Activated T-cell treated with anti-CD3 and anti-CD28 coated beads, Interleukin-2, amount 50 U/mL, for 48 hours (primary cell): Measurements from ENCODE around the gene CFAP20.

Source experiments
- DNase-seq, 2 experiments: peaks; one replicate each; pipeline ENCODE4 v3.0.0-alpha.2; 2020

Gene CFAP20

DNA sequence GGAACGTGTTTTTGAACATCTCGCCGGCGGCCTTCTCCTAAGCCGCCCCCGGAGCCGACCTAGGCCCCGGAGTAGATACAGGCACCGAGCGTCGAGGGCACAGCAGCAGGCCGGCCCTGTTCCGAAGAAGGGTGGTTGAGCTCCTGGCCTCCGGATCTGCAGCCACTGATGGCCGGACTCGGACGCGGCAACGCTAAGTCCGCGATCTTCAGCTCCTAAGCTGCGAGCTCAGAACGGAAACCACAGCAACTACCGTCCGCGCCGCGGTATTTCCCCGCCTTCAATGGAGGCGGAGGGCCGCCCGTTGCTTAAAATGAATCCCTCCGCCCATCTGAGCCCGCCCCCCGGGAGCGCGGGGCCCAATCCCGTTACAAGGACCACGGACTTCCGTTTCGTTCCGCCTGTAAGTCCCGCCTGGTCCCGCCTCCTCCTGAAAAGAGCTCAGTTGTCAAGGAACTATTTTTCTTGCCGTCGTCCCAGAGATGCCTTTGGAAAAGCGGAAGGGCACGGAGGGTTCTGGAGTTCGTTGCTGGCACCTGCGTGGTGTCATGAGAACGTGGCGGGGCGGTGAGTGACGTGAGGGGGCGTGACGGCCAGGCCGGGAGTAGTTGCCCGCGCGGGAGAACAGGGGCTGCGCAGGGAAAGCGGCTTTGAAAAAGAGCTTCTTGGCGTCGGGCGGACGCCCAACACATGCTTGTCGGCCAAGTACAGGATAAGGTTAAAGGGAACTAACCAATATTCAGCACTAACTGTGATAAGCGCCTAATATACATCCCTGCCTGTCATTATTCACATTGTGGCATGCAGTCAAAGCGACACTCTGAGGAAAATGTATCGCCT is at the start of gene CFAP20:
TSS of gene CFAP20 (minus strand) at position 285 of the 840 bp plus-strand sequence. CDS start at position 19, 266 bp downstream.
- DNase-seq = peak; percentile 96 to 98

DNA sequence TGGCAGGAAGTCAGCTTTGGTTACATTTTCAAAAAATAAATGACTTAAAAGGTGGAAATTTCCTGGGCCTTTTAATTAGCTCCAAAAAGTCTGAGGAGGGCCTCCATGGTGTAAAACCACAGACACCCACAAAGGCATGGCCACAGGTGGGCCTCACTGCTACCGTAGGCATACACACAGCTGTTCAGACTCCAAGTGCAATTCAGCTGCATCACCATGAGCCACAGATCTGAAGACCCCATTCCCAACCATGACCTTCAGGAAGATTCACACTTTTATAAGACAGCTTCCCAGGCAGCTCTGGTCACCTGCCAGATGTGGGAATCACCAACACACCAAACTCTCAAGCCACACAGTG is 48.2 kb upstream of the CFAP20 start:
- DNase-seq = no peak

DNA sequence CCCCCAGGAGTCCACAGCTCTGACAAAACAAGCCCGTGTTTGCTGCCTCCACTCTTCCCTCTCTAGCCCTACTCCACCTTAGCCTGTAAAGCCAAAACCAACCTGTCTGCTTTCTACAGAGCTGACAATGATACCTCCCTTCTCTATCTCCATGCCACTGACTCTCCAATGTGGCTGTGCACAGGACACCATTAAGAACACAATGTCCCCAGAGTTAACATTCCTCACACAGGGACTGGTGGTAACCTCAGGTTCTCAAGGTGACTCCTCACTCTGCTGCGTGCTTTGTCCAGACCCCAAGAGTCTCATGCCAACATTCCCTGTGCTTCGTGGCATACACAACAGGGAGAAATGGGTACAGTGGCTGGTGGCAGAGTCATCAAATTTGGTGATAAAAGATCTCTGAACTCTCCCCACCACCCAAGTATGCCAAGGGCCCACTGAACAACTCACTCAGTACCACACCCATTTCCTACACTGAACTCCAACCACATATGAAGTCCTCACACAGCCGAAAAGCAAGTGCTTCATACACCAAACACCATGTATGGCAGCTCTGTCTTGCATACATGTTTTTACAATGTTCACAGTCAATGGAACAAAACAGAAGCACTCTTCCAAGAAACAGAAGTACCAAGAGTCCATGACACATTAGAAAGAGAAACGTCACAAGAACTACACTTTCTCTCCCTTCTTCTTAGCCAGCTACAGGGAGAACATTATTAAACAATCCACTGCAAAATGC is 47.6 kb upstream of the CFAP20 start:
- DNase-seq = no peak

DNA sequence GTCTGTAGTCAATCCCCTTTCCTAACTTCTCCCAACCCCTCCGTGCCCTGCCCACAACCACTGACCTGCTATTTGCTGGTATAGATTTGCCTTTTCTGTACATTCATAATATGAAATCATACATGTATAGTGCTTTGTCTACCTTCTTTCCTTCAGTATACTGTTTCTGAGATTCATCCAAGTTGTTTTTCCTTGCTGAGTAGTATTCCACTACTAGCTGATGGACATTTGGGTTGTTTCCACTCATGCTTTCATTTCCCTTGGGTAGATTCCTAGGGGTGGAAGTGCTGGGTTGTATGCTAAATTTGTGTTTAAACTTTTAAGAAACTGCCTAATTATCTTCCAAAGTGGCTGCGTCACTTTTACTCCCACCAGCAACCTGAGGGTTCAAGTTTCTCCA is 41.0 kb upstream of the CFAP20 start:
- no peak for DNase-seq

DNA sequence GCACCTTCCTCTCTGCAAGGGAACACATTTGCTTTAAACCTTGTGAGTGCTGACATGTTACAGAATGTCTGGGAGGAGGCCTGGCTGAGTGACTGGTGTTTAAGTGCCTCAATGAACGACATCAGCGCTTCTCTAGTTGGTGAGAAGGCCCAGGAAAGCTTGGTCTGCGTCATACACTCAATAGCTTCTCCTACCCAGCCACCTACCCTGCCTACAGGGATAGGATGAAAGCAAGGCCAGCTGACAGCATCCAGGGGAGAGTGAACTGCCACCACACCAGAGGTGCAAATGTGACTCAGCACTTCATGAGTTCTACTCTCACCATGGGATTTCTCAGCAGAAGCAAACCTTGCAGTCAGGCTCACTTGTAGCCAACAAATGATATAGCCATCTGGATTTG is 31.7 kb upstream of the CFAP20 start:
- DNase-seq = no peak

DNA sequence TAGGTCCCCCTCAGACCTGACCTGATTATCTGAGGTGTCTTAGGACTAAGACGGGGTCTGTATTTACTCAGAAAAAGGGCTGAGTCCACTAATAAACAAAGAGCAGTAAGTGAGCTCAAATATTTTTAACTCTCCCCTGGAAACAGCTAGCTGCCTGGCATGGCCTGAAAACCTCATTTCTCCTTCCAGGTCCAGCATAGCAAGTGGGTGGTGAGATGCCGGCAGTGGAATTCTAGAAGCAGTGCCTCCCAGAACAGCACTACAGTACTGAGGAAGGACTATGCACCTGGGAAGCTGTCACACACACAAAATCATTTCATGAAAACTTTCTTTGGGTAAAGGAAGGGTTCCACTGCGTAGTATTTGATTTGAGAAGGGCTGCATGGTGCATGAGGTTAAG is 29.5 kb upstream of the CFAP20 start:
- DNase-seq = no peak

DNA sequence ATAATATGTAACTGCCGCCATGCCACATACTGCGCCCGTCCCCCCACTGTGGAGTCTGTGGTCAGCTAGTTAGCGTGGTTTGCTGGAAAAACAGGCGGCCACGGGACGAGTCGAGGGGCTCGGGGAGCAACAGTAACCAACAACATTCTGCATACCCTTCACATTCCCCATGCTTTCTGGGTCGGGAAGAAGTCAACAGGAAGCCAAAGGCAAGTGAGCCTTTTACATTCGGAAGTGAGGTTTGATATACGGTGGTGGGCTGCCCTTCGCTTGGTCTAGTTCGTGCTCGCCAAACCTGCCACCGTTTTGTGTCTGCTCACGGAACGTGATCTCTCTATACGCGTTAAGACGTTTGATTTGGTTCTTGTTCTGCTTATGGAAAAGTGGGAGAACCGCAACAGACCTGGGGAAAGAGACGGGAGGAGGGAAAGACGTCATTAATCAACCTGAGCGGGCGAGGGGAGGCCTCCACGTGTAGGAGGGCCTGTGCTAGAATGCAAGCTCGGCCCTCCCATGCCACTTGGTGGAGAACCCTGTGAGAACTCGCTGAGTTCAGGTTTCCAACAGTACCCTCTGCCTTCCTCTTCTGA is 28.9 kb upstream of the CFAP20 start:
- no peak for DNase-seq

DNA sequence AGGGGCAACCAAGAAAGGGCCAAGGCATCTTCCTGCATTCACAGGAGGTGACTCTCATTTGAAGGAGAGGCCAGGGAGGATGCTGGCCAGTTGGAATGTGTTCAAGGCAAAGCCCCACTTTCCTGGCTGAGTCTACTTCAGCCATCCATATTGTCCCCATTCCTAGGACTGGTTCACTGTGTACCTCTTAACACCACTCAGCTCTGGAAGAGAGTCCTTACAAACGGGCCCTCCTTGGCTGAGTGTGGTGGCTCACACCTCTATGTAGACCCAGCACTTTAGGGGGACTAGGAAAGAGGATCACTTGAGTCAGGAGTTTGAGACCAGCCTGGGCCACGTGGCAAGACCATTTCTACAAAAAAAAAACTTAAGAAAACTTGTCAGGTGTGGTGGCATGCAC is 28.1 kb upstream of the CFAP20 start:
- DNase-seq = no peak

DNA sequence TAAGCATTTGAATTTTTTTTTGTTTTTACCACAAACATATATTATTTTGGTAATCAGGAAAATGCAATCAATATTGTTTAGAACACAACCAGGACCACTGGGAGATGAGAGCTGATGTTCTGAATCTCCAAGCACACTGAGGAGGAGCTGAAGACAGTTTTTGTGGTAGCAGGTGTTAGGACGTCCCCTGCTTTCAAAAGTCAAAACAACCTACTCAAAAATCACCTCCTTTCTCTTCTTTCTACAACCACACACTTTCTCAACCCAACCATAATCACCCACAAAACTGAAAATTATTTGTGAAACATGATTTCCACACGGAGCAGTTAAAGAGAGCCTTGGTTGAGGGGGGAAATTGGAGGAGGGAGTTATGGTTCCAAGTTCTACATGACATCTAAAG is 26.7 kb upstream of the CFAP20 start:
- no peak for DNase-seq

DNA sequence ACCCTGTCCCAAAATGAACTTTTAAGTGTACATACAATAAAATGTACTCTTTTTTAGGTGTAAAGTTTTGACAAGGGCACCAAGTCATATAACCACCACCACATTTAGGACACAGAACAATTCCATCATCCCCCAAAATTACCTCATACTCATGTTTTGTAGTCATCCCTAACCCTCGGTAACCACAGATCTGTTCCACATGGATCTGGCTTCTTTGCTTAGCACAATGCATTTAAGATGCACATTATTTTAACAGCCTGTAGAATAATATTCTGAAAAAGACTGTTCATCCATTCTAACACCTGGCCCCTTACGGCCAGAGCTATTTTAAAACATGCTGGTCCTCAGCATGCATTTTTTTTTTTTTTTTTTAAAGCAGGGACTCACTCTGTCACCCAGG is 25.2 kb upstream of the CFAP20 start:
- DNase-seq = no peak

DNA sequence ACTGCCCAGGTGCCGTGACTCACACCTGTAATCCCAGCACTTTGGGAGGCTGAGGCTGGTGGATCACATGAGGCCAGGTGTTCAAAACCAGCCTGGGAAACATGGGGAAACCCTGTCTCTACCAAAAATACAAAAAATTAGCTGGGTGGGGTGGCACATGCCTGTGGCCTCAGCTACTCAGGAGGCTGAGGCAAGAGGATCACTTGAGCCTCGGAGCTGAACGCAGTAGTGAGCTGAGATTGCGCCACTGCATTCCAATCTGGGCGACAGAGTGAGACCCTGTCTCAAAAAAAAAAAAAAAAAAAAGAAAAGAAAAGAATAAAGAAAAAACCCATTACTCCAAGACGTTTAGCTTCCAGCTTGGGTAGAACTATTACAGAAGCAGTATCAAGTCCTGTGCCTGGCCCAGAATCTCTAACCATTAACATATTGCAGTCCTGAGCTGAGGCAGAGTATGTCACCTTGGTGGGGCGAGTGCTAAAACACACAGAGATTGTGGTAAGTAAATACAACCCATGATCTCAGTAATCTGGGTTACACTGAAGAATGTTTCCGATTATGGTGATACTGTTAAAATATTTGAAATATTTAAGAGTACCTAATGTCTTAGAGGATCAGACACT is 23.2 kb upstream of the CFAP20 start:
- no peak for DNase-seq

DNA sequence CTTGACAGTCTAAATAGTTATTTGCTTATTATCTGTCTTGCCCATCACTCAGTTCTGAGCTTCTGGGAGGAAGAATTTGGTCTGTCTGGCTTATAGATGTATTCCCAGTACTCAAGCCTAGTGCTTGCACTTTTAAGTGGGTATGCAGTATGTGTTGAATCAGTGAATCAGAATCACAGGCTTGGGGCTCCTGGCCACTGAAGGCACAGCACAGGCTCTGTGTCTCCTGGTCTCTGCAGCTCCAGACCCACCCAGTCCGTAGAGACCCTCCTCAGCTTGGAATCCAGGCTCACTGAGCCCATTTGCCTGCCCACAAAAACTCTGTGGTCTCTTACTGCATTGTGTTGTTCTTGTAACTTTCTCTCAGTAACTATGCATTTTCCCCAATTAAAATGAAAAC is 19.3 kb upstream of the CFAP20 start:
- no peak for DNase-seq

DNA sequence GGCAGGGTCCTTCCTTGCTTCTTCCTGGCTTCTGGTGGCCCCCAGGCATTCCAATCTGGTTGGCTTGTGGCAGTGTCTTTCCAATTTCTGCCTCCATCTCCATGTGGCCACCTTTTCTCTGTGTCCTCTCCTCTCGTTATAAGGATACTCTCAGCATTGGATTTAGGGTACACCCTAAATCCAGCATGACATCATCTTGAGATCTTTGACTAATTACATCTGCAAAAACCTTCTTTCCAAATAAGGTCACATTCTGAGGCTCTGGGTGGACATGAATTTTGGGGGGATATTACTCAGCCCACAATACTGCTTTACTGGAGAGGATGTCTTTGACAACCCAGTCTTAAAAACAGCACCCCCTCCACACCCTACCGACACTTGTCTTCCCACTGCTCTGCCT is 18.9 kb upstream of the CFAP20 start:
- DNase-seq = no peak

DNA sequence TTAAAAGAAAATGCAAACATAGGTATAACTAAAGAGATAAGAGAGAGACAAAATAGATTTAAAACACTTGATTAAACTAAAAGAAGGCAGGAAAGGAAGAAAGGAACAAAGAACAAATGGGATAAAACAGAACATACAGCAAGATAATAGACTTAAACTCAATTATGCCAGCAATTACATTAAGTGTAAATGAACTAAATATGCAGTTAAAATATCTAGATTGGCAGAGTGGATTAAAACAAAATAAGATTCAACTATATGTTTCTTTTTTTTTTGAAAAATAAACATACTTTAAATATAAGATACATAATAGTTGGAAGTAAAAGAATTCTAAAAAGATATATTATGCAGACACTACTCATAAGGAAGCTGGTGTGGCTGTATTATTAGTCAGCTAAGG is 9.7 kb upstream of the CFAP20 start:
- no peak for DNase-seq

DNA sequence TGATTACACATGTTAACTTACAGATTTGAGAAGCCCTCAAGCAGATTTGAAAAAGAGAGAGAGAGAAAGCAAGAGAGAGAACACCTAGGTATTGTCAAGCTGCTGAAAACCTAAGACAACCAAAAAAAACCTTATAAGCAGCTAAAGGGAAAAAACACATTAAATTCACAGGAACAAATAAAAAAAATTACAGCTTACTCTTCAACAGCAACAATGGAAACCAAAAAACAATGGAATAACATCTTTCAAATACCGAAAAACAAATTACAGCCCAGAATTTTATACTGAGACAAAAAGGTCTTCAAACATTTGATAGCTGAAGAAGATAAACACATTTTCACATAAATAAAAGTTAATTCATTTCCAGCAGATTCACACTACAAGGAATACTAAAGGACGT is 8.4 kb upstream of the CFAP20 start:
- no peak for DNase-seq

DNA sequence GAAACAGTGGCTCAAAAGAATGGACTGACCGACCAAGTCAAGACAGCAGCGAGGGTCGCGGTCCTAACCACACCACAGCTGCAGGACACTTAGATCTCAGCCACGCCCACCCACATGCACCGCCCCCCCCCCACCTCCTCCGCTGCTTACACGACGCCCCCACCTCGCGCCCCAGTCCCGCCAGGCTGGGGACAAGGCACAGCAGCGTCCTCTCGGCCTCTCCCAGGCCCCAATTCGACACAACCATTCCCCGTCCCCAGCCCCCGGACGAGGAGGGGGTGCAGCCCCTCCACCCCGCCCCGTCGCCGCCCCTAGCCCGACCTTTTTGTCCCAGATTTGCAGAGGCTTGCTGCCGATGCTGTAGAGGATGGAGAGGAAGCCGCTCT is 477 bp downstream of the CFAP20 start:
- no peak for DNase-seq

DNA sequence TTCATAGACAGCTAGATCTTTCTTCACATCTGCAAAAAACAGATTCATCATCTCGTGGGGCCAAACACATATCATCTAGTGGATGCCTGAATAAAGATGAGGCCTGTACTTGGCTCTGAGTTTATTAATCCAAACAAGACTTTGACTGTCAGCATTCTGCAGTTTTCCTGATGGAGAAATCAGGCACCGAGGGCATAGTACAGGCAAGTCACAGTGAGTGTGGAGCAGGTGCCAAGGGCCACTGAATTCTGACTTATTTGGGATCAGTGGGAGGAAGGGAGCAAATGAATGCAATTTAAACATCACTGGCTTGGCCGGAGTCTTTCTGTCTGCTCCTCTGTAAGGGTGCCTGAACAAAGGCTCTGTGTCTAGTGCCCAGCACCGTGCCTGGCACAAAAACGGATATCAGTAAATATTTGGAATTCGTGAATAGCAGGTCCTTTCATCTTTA is 975 bp downstream of the CFAP20 start:
- peak in 1 of 2 experiments; percentile 22 for DNase-seq

DNA sequence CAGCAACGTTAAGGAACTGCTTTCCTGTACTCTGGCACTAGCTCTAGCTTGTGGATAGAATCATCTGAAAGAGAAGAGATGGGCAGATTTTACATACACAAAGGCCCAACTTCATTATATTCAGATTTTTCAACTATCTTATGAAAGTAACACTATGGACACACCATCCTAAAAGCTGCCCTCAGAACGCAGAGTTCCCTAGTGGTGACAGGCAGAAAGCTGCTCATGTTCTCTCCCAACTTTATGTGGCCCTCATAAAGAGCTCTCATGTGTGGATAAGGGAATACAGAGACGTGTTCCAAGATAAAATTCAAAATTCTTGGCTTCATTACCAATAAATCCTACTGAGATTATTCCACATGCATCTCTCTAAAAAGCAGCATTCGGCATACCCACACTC is 1.5 kb downstream of the CFAP20 start:
- no peak for DNase-seq

DNA sequence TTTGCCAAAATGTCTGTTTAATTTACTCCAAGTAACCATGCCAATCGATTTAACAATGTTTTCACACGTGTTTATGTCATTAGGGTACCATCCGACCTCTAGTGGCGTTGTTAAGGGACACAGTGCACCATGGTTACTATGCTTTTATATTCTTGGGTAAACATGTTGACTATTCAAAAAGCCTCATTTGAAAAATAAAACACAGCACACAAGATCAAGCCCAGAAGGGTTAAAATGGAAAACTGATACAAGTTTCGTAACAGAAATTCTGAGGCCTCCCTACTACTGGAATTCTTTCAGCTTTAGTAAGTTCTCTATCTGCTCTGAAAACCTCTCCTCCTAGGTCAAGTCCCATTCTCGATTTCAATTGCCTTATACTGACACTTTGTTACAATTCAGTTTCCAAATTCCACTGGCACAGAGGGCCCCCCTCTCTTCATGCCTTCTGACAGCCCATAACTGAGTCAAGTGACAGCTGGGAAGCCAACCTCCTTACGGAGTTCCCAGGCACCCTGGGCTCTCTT is 2.1 kb downstream of the CFAP20 start:
- no peak for DNase-seq

DNA sequence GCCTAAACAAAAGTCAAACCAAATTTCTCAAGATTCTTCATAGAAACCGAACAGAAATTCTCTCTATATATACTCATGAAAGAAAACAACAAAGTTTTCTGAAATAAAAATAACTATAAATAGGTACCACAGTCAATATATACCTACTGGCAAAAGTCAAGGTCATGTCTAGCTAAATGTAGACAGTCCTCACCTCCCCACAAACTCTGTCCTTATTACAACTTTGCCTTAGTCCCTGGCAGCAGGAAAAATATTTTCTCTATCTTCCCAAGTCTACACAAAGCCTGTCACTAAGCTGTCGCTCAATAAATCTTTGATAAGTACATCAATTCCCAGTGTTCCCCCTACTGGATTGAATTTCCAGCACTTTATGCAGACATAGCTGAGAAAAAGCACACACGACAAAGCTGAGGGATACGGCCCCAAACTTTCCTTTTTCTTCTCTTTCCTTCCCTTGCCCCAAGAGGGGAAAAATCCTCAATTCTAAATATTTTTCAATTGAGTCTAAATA is 2.7 kb downstream of the CFAP20 start:
- no peak for DNase-seq

DNA sequence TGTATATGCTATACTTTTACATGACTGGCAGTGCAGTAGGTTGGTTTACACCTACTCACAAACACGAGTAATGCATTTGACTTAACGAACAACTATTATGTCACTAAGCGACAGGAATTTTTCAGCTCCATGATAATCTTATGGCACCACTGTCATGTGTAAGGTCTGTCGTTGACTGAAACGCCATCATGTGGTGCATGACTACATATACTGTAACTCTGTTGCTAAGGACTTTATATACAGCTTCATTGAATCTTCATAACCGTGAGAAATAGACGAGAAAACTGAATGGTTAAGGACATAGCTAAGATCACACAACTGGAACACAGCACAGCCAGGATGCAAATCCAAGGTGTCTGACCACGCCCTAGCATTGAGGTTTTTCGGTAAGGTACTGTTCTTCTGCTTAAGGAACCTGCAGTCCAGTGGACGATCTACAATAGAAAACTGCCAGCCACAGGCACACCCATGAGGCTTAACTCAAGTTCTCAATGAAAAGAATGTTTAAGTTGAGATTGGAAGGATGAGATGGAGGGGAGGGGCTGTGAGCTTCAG is 3.3 kb downstream of the CFAP20 start:
- DNase-seq = no peak

DNA sequence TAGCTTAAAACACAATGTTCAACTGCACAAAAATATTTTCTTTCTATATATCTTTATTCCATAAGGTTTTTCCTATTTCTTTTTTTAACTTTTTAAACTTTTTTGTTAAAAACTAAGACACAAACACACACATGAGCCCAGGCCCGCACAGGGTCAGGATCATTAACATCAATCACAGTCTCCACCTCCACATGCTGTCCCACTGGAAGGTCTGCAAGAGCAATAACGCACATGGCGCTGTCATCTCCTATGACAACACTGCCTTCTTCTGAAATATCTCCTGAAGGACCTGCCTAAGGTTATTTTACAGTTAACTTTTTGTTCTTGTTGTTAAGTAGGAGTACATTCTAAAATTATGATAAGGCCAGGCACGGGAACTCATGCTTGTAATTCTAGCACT is 4.1 kb downstream of the CFAP20 start:
- DNase-seq = no peak

DNA sequence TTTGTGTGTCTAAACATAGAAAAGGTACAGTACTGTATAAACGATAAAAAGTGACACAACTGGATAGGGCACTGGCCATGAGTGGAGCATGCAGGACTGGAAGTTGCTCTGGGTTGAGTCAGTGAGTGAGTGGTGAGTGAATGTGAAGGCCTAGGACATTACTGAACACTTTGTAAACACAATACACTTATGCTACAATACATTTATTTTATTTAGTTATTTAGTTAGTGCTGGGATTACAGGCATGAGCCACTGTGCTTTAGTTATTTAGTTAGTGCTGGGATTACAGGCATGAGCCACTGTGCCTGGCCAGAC is 4.6 kb downstream of the CFAP20 start:
- DNase-seq = no peak
